HG03066 (cell line): ENCODE measurements around the gene KRTAP5-7.

Experiments used
- ATAC-seq: cut with Tn5 transposase; IDR thresholded peaks from one replicate; pipeline ENCODE4 v1.9.1; 2021; ENCODE audit warnings: low read depth; ENCODE audit not compliant: unreplicated experiment

The KRTAP5-7 gene

GRCh38 chr11:71495286-71496230 is 31.5 kb upstream of the KRTAP5-7 start:
- no peak for ATAC-seq

- no peak for ATAC-seq
Measured at GRCh38 chr11:71496421-71496820, 30.6 kb upstream of the KRTAP5-7 start.

- ATAC-seq: no peak
Measured at GRCh38 chr11:71498091-71498490, 29.0 kb upstream of the KRTAP5-7 start.

- no peak for ATAC-seq
Measured at GRCh38 chr11:71499125-71499524, 27.9 kb upstream of the KRTAP5-7 start.

GRCh38 chr11:71499546-71499945 is 27.5 kb upstream of the KRTAP5-7 start:
- no peak for ATAC-seq

- no peak for ATAC-seq
Measured at GRCh38 chr11:71500601-71501021, 26.5 kb upstream of the KRTAP5-7 start.

GRCh38 chr11:71501071-71501985 is 25.7 kb upstream of the KRTAP5-7 start:
- no peak for ATAC-seq

- ATAC-seq: no peak
Measured at GRCh38 chr11:71502026-71502425, 25.0 kb upstream of the KRTAP5-7 start.

- no peak for ATAC-seq
Measured at GRCh38 chr11:71502871-71503435, 24.1 kb upstream of the KRTAP5-7 start.

- no peak for ATAC-seq
Measured at GRCh38 chr11:71504531-71504930, 22.5 kb upstream of the KRTAP5-7 start.

GRCh38 chr11:71505001-71505400 is 22.1 kb upstream of the KRTAP5-7 start:
- no peak for ATAC-seq

- no peak for ATAC-seq
Measured at GRCh38 chr11:71505781-71506180, 21.3 kb upstream of the KRTAP5-7 start.

GRCh38 chr11:71507102-71507501 is 20.0 kb upstream of the KRTAP5-7 start:
- no peak for ATAC-seq

- ATAC-seq: no peak
Measured at GRCh38 chr11:71518506-71519471, 8.3 kb upstream of the KRTAP5-7 start.

GRCh38 chr11:71519546-71519945 is 7.5 kb upstream of the KRTAP5-7 start:
- ATAC-seq: no peak

- no peak for ATAC-seq
Measured at GRCh38 chr11:71525188-71525937, 1.7 kb upstream of the KRTAP5-7 start.

- no peak for ATAC-seq
Measured at GRCh38 chr11:71525938-71526495, 1.1 kb upstream of the KRTAP5-7 start.

GRCh38 chr11:71527576-71528210 is 626 bp downstream of the KRTAP5-7 start:
- no peak for ATAC-seq
